ENCODE results near the gene MAP1B.

MAP1B gene

DNA sequence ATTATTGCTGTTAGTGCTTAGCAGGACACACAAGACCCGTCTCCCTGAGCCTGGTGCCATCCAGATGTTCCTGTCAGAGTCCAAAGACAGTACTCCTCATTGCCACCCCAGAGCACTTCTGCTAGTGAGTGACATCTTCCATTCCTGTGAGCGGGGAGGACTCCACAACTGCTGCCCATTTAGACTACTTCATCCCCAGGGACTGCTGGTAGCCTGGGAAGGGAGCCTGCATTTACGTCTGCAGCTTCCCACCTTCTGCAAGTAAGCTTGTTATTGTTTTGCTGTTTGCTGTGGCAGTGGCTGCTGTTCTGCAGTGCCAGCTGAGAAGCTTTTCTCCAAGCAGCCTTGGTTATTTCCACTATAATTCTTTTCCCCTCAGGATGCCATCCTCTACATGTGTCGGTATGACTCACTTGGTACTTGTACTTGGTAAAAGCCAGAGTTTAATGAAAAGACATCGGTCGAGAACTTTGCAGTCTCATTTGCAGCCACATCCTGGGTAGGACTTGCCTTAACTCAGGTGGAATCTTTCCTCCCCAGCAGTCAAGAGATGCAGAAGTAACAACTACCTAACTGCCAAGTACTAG, 10.6 kb upstream of the MAP1B start:
- DNase-seq (ENCODE audit: low read depth): no peak

DNA sequence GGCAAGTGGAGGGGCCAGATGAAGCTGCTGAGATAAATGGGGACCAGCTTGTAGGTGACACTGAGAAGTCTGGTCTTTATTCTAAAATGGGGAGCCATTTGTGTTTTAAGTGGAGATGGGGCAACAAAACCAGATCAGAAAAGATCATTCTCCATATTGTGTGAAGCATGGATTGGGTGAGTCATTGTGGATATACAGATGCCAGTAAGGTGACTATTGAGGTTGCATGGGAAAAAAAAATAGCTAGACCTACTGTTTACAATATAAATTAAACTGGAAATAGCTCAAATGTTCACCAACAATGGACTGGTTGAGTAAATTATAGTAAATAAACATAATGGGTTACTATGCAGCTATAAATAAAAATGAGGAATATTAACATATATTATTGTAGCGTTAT, 5.4 kb upstream of the MAP1B start:
- DNase-seq (ENCODE audit: low read depth): no peak

DNA sequence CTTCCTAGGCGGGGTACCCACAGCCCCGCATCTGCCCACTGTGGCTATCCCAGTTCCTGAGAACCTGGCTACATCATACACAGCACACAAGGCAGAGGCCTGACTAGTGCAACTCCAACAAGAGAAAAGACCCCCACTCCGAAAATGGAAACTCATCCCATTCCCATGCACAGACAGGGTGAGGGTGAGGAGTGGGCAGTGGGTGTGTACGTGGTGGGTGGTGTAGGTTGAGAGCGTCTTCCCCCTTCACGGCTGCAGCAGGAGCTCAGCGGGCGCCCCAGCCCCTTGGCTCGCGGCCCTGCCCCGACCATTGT, 501 bp upstream of the MAP1B start:
- no peak for DNase-seq (ENCODE audit: low read depth)

DNA sequence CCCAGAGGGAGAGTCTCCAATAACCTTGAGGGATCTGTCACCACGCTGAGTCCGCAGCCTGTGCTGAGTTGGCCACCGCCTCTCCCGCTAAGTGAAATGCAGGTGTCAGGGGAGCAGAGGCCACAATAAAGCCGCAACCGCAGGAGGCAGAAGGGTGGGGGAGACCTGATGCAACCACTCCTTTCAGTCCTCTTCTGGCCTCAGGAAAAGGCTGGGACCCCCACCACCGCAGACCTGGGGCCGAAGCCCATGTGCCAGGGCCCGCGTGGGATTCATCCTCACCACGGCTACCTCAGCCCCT, 576 bp downstream of the MAP1B start:
- no peak for DNase-seq (ENCODE audit: low read depth)

DNA sequence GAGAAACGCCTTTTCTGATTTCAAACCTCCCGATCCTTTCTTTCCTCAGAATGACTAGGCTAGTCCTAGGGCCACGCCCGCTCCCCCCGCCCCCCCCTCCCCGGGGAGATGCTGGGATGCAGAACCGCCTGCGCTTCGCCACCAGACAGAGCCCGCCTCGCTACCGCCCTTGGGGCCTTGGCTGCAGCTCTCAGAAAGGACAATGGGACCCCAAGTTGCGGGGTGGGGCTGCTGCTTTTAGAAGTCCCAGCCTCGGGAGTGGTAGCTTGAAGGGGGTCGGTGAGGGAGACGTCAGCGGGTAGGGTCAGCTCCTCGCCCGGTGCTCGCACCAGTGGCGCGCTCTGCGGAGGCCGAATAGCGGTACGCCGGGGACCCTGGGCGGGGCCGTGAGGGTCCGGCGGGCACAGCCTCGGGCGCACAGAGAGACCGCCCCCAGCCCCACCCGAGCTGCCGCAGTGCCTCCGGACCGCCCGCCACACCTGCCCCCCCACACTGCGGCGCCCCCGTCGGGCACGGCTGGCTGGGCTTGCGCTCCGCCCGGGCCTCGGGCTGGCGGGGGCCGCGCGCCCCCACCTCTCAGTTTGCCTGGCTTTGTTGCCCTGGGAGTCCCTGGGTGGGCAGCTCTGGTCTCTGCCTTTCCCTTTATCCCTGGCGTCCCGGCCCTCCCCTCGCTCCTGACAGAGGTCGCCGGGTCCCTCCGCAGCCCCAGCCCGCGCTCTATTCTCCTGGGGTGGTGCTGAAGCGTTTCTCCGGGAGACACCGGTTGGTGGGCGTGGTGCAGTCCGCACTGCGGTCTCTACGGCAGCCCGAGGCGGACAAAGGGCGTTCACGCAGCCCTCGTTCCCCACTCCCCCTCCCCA, 1.2 kb downstream of the MAP1B start:
- DNase-seq (ENCODE audit: low read depth): no peak

DNA sequence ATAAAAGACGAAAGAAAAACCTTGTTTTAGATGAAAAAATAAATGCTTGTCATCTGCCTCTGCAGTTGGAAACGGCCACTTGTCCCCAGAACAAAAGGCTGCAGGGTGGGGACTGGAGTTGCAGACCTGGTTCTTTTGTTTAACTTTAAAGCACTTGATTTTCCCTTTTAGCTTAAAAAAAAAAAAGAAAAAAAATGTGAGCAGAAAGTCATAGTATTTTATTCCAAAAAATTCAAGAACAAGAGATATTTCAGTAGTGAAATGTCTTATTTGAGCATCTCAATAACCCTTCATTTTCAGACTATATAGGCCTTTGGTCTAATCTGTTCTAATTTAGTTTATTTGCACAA, 1.8 kb downstream of the MAP1B start:
- DNase-seq (ENCODE audit: low read depth): no peak

DNA sequence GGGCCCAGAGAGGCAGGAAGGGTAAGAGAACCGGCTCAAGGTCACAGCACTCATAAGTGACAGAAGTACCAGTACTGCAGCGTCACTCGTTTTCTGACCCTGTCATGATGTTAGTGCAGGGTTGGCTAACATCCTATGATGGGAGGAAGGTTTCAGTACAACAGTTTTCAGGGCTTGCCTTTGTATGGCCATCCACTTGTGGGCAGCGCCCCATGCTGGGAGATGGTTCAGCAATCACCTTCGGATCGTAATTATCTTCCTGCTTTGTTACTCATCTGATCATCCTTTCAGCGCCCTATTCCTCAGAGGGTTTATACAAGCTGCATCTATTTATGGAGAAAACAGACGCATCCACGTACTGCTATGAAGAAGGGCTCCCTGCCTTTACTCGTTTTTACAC, 2.4 kb downstream of the MAP1B start:
- no peak for DNase-seq (ENCODE audit: low read depth)

DNA sequence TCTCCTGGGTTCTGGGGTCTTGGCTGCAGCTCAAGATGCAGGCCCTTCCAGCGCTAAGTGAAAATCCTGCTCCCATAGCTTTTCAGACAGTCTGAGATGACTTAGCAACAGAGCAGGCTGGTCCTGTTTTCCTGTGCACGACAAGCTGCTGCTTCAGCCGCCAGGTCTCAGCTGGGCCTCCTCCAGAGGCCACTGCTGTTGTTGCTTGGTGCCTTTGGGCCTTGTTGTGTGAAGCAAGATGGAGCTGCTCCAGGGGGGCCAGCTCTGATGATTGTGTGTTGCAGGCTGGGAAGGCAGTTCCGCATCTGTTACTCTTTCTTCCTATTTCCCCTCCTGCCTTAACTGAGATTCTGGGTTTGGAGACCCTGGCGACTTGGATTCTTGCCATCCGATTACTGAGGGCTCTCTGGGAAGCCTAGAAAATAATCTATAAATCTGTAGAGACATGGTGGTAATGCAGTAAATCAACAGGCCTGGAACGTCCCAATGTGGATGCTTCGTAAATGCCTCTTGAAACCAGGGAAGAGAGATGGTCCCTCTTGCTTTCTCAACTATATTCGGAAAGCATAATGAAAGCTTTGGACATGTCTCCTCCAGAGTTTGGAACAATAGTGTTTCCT, 3.2 kb downstream of the MAP1B start:
- DNase-seq (ENCODE audit: low read depth): no peak

DNA sequence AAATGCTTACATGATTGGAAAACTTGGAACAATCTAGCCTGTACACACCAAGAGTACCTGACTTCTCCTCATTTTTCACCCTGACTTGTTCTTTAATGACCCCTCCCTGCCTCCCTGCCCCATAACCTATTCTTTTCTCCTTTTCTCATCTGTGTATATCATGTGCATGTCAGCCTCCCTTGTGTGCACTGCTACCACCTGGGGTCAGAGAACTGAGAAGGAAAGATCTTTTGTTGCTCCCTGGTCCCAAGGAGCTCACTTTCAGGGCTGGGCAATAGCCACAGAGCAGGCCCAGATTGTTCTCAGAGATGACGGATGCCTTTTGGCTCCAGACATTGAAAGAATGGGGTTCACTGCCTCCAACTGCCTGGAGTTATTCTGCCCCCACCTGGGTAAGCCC, 5.1 kb downstream of the MAP1B start:
- no peak for DNase-seq (ENCODE audit: low read depth)

DNA sequence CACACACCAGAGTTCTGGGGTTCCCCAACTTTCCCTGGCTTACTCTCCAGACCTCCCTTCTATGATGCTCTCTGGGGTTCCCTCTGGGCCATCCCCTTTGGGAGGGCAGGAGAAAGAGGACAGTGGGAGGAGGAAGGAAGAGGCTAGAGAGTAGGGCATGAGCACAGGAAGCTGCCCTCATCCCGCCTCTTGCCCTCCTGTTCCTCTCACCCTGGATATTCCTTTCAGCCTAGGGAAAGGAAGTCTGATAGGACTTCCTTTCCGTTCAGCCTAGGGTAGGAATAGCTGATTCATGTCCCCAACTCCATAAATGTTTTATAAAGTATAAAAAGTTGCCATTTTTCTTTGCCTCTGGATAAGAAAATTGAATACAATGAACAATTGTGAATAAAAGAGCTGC, 7.4 kb downstream of the MAP1B start:
- no peak for DNase-seq (ENCODE audit: low read depth)

DNA sequence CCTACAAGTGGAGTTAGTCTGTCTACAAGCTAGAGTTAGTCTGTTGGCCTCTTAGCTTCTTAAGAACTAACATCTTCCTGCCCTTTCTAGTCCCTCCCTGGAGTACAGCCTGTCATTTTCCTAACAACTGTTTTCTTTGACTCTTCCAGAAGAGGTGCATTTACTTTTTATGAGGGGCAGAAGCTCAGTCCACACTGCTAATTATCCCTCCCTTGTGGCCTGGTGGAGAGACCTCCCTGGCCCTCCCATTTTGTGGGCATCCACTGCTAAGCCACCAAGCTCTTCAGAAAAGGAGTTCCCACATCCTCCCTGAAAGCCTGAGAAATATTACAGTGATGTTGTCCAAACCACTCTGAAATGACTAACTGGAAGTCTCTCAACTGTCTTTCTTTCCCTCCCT, 8.0 kb downstream of the MAP1B start:
- no peak for DNase-seq (ENCODE audit: low read depth)

DNA sequence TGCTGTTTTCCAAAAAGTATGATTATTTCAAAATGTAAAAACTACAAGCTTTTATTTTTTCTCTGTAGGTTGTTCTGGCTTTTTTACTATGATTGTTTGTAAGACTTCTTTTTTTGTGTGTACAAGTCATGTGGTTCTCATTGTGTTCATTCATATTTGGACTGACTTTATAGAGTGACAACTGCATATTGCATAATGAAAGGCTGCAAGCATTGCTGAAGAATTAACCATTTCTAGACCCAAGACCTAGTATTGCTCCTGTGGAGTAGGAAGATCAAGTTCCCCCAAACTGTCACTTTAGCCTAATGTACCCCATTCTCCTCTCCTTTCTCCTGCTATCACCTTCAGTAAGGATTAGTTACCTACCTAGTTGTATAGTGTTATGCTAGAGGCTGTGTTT, 10.0 kb downstream of the MAP1B start:
- DNase-seq (ENCODE audit: low read depth): no peak

DNA sequence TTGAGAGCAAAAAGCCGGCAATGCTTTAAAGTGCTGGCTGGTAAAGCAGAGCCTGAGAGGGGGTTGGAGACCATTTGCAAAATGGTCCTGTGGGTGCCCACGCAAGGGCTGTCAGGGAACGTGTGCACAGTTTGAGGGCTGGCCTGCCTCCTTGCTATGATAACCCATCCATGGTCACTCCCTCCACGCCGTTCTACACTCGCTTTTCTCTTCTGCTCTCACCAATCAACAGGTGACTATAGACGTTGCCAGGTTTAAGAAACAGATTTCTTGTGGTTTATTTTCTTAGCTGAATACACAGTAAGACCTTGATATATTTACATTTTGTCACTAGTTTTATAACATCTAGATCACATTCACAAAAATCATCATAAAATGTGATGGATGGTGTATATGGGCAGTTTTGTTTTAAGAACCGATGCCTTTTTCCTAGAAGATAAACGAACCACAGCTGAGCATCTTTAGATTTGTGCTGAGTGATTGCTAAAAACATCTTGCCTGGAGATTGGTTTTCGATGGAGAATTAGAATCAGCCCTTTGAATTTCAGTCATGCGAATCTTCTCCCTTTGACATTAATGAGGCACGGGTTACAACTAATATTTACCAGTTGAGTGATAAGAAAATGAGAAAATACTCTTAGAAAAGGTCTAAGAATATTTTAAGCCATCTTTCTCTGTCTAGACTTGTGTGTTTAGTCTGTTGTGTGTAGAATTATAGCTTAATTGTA, 13.9 kb downstream of the MAP1B start:
- DNase-seq (ENCODE audit: low read depth): no peak

DNA sequence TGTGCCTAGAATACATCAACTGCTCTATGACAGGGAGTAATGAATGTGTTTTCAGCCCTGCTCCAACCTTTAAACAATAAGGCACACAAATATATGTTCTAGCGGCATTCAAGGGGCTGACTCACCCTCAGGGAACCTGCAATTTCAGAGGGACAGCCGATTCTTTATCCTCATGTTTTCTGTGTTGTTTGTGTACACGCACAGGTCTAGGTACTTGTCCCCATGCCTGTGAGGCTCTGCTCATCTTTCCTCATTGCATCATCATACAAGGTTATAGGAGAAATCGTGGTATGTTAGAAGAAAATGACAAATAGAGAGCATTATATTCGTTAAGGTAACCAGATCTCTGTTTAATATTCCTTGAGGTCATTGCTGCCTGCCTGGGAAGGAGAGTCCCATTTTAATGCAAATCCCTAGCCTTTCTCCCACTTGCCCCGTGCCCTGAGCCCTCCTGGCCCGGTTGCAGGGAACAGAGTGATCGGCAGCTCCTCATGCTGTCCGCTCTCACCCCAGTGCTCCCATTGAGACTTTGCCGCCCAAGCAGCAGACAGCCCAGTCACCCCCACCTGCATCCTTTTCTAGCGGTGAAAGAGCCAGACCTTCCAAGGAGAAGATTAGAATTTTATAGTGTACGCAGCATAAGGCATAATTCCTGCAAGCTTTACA, 14.6 kb downstream of the MAP1B start:
- no peak for DNase-seq (ENCODE audit: low read depth)

DNA sequence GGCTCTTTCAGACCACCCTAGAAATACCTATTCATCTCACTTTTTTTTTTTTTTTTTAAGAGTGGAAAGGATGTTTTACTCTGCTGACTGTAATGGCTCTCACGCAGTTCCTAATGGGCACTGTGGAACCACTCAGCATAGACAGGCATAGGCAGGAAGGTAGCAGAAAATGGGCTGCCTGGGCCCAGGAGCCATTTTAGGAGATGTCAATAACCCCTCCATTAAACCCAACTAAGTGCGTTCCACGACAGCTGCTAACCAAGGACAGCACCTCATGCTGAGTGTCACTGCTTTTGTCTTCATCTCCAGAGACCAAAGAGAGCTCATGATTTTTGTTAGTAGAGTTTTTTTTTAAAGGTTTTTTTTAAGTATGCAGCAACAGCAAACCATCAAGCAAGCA, 15.3 kb downstream of the MAP1B start:
- DNase-seq (ENCODE audit: low read depth): no peak

DNA sequence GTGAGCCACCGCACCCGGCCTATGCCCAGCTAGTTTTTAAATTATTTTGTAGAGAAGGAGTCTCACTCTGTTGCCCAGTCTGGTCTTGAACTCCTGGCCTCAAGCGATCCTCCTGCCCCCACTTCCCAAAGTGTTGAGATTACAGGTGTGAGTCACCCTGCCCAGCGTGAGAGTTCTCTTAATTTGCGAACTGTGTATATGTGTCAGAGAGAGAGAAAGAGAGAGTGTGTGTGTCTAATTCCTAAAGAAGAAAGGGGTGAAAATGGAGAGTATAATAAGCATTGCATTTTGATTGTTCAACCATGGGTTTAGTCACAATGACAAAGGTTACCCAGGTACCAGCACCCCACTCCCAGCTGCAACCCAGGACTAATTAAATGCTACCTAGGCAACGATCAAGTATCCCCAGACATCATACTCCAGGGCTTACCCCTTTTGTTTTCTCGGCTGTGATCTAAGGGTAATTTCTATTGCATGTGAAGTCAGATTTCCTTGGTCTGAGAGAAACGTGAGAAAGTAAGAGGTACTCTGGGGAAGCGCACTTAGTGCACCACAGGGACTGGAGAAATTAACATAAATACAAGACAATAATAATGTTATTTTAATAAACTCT, 16.6 kb downstream of the MAP1B start:
- no peak for DNase-seq (ENCODE audit: low read depth)

DNA sequence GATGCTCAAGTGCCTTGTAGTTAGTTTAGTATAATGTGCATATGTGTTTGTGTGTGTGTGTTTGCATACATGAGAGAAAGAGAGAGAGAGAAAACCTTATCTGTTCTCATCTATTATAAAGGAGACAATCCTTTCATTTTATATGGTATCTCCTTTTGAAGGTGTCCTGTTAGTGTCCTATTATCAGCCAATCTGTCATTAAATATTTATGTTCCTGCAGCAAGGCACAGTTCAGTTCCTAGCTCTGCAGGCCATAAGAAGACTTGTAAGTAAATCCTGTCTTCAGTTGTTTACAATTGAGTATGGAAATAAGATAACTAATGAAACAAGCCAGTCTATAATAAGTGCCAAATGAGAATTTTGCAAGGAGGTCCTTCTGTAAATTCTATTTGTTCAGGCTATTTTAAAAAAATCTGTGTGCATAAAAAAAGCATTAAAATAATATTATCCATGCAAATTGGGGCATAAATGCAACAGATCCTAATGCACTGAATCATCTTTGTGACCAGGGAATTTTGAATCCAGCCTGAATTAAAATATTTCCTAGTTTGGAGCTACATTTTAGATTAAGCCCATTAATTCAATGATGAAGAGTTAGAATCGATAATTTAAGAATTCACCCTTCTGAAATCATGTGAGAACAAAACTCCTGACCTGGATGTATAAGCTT, 18.1 kb downstream of the MAP1B start:
- DNase-seq (ENCODE audit: low read depth): no peak

DNA sequence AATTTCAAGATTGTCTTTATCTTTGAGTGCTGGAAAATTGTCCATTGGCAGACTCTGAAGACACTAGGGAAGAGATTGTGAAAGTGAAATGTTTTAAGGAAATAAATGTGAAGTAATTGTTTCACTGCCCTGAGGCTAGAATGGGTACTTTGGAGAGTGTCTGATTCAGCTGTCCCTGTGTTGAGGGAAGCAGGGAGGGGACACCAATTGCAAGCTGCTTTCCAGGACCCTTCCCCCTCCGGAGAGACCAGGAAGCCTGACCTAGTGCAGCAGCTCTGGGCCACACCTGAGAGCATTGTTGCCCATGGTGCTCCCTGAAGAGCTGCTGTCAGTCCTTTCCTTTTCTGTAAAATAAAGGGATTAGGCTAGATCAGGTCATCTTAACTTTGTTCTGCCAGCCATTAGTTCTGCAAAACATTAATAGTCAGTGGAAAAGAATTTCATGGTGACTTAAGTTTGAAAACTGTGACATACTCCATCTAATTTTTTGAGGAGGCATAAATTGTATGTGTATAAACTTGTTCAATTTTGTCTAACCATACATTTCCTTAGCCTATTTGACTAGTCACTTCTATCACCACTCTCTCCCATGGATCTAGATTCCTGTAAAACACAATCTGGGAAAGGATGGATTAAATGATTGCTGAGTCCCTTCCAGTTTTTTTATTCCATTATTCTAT, 18.8 kb downstream of the MAP1B start:
- no peak for DNase-seq (ENCODE audit: low read depth)

DNA sequence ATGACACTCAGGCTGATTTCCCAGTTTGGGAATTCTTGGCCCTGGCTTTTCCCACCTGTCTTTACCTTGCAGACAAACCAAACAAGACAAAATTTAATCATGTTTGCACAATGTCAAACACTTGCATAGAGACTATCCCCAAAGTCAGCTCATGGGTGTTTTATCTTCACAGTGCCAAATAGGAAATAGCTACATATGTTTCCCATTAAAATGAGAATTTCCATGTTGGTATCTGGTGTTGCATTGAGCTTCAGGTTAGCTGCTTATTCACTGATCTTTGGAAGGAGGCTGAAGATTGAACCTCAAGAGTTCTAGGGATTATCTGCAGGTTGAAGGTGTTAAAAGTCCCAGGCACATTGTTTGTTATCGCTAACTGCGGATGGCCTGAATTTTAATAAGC, 19.5 kb downstream of the MAP1B start:
- DNase-seq (ENCODE audit: low read depth): no peak

DNA sequence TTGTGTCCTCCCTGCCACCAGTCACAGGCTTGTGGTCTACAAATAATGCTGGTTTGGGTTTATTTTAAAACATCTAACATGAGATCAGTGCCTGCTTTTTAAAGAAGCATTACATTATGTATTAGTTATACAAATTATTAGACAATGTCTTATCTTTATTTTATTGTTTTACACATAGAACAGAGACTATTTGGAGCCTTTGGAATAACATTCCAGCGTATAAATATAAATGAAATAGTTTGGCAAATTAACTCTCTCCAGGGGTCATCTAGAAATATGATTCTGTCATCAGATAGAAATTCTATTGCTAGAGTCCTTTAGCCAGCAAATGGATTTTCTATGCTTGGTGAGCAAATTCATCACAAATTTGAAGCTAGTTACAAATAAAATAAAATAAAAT, 22.4 kb downstream of the MAP1B start:
- DNase-seq (ENCODE audit: low read depth): no peak

DNA sequence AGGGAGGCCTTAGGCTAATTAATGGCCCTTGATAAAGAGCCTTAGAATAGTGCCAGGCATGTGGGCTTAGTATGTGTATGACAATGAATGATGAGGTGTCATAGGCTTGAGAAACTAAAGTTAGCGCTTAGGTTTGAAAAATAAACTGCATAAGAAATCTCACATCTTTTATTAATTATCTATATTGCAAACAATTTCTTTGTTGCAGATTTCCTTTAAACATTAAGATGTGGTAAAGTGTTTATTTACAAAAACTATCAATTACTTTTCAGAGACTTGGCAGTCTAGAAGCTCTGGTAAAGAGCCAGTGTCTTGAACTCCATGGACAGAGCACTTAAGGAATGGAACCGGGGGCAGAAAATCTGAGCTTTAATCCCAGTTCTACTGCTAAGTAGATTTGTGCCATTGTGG, 23.1 kb downstream of the MAP1B start:
- no peak for DNase-seq (ENCODE audit: low read depth)
